Measurements from ENCODE around the gene TNC. TPM values are rescaled to one million over a fixed set of nuclear protein-coding genes. Genes with fewer than 3 reads are reported as not detected.

The TNC gene
- total and polyA plus RNA-seq, 2 donors (not counting 1 experiment from before 2014, with no cell fraction given), result not detected

DNA sequence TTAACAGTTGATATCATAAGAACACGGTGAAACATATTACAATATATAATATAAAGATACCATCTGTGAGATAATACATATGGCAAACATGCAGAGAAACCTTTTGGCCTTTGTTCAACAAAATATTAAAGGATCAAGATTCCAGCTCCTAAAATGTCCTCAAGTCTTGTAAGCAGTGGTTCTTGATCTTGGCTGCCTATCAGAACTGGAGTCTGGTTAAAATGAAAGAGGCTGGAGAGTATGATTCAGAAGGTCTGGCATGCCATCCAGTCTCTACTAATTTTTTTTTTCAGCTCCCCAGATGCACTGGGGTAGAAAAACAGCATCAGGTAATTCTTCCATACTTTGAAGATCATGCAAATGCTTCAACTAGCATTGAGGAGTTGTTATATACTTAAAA, 83.2 kb downstream of the TNC start:
- H3K27ac Mint-ChIP-seq, result no peak overlapping the region
- WGBS (ENCODE audit: insufficient coverage), result no CpG with 5 or more reads among the region's 1 CpG

GRCh38 chr9:115033800-115034199, 84.2 kb downstream of the TNC start:
- WGBS (ENCODE audit: insufficient coverage), result no CpG with 5 or more reads among the region's 2 CpGs
- Mint-ChIP-seq H3K27me3 (peaks cover 9% of the 10 kb centered on the region), H3K27ac (no peak overlapping the region), H3K4me1 (peaks cover 5% of the 10 kb centered on the region), H3K4me3 (no peak overlapping the region), H3K9me3 (ENCODE audit: insufficient read depth) (no peaks in the 10 kb centered on the region)
- ChIA-PET CTCF (no interaction called here), POLR2A (no interaction called here)
- Histone ChIP-seq H4K20me1 (ENCODE audit: control insufficient read depth, insufficient read depth, low read length, poor library complexity, severe bottlenecking) (no peaks in the 10 kb centered on the region), H3K9ac (ENCODE audit: low read length) (no peak overlapping the region), H3K79me2 (ENCODE audit: control insufficient read depth, insufficient read depth, low read length) (no peaks in the 10 kb centered on the region), H3K4me2 (replicated peaks; ENCODE audit: low read depth, low read length, poor library complexity, severe bottlenecking) (no peak overlapping the region), H2AFZ (ENCODE audit: insufficient read depth, low read depth, low read length, poor library complexity, severe bottlenecking) (no peak overlapping the region), H3K27ac (ENCODE audit: low read length in 2 of 2) (no peak overlapping the region), H3K9me3 (ENCODE audit: control extremely low read depth in 1 of 3, control insufficient read depth in 2 of 3, insufficient read depth in 1 of 3, low read length in 2 of 3) (no peaks in the 10 kb centered on the region), H3K36me3 (replicated peaks in 1 of 2; ENCODE audit: control extremely low read depth in 1 of 2, control insufficient read depth in 1 of 2, extremely low read depth in 1 of 2, insufficient read depth in 2 of 2, low read length in 1 of 2) (no peaks in the 10 kb centered on the region), H3K27me3 (replicated peaks in 1 of 4; ENCODE audit: control extremely low read depth in 1 of 4, control insufficient read depth in 3 of 4, insufficient read depth in 4 of 4, low read length in 3 of 4) (peaks cover 0 to 6% (median 0%) of the 10 kb centered on the region in 4 experiments), H3K4me1 (ENCODE audit: control insufficient read depth in 2 of 2, insufficient read depth in 2 of 2, low read length in 2 of 2) (no peaks in the 10 kb centered on the region), H3K4me3 (ENCODE audit: control extremely low read depth in 1 of 5, extremely low read depth in 1 of 5, insufficient read depth in 1 of 5, low read depth in 2 of 5, low read length in 4 of 5) (no peak overlapping the region)
- intact Hi-C loops (cut with micrococcal nuclease), result no loop called here
- no peak for ATAC-seq (ENCODE audit: low read depth)
- TF ChIP-seq, protein P1, sequence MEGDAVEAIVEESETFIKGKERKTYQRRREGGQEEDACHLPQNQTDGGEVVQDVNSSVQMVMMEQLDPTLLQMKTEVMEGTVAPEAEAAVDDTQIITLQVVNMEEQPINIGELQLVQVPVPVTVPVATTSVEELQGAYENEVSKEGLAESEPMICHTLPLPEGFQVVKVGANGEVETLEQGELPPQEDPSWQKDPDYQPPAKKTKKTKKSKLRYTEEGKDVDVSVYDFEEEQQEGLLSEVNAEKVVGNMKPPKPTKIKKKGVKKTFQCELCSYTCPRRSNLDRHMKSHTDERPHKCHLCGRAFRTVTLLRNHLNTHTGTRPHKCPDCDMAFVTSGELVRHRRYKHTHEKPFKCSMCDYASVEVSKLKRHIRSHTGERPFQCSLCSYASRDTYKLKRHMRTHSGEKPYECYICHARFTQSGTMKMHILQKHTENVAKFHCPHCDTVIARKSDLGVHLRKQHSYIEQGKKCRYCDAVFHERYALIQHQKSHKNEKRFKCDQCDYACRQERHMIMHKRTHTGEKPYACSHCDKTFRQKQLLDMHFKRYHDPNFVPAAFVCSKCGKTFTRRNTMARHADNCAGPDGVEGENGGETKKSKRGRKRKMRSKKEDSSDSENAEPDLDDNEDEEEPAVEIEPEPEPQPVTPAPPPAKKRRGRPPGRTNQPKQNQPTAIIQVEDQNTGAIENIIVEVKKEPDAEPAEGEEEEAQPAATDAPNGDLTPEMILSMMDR (IDR thresholded peaks at IDR 0.05), result no peak
- no peak for TF ChIP-seq EZH2 (IDR thresholded peaks at IDR 0.05; ENCODE audit: borderline replicate concordance, insufficient read depth, low read depth, low read length, poor library complexity, severe bottlenecking)
- DNase-seq, result no peak

More for the DNA sequence above, 83.2 kb downstream of the TNC start:
- Mint-ChIP-seq H3K27me3 (peaks cover 17% of the 10 kb centered on the region), H3K9me3 (ENCODE audit: insufficient read depth) (no peaks in the 10 kb centered on the region), H3K4me3 (no peak overlapping the region), H3K4me1 (peaks cover 5% of the 10 kb centered on the region)
- Histone ChIP-seq H4K20me1 (ENCODE audit: control insufficient read depth, insufficient read depth, low read length, poor library complexity, severe bottlenecking) (no peaks in the 10 kb centered on the region), H3K4me3 (ENCODE audit: control extremely low read depth in 1 of 5, extremely low read depth in 1 of 5, insufficient read depth in 1 of 5, low read depth in 2 of 5, low read length in 4 of 5) (no peak overlapping the region), H3K4me2 (replicated peaks; ENCODE audit: low read depth, low read length, poor library complexity, severe bottlenecking) (no peak overlapping the region), H3K27me3 (replicated peaks in 1 of 4; ENCODE audit: control extremely low read depth in 1 of 4, control insufficient read depth in 3 of 4, insufficient read depth in 4 of 4, low read length in 3 of 4) (peaks cover 0 to 6% (median 0%) of the 10 kb centered on the region in 4 experiments), H3K27ac (ENCODE audit: low read length in 2 of 2) (no peak overlapping the region), H2AFZ (ENCODE audit: insufficient read depth, low read depth, low read length, poor library complexity, severe bottlenecking) (no peak overlapping the region), H3K36me3 (replicated peaks in 1 of 2; ENCODE audit: control extremely low read depth in 1 of 2, control insufficient read depth in 1 of 2, extremely low read depth in 1 of 2, insufficient read depth in 2 of 2, low read length in 1 of 2) (no peaks in the 10 kb centered on the region), H3K79me2 (ENCODE audit: control insufficient read depth, insufficient read depth, low read length) (no peaks in the 10 kb centered on the region), H3K9ac (ENCODE audit: low read length) (no peak overlapping the region), H3K4me1 (ENCODE audit: control insufficient read depth in 2 of 2, insufficient read depth in 2 of 2, low read length in 2 of 2) (no peaks in the 10 kb centered on the region), H3K9me3 (ENCODE audit: control extremely low read depth in 1 of 3, control insufficient read depth in 2 of 3, insufficient read depth in 1 of 3, low read length in 2 of 3) (no peaks in the 10 kb centered on the region)
- ATAC-seq (ENCODE audit: low read depth), result no peak
- intact Hi-C loops (cut with micrococcal nuclease), result no loop called here
- no peak for DNase-seq
- POLR2A ChIA-PET, result no interaction called here
- CTCF ChIA-PET, result no interaction called here
- TF ChIP-seq, protein P1 (IDR thresholded peaks at IDR 0.05), result no peak
- TF ChIP-seq EZH2 (IDR thresholded peaks at IDR 0.05; ENCODE audit: borderline replicate concordance, insufficient read depth, low read depth, low read length, poor library complexity, severe bottlenecking), result no peak

All from B cell (primary cell).